ENCODE results near the gene RAB15.

DNA sequence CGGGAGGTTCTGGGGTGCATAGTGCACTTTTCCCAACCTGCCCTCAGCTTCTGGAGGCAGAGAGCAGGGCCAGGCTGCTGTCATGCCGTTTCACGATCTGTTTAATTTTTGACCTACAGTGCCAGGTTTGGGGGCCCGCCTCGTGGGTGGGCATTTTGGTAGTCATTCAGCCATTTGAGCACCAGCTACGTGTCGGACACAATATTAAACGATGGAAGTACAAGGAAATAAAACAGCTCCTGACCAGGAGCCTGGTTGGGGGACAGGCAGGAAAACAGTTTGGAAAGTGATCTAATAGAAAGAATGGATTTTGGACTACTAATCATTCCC, 15.3 kb upstream of the RAB15 start:
- TF ChIP-seq CTCF (IDR thresholded peaks at IDR 0.05) (no peak), POLR2A (IDR thresholded peaks at IDR 0.05) (no peak)

All from breast epithelium (tissue), 3 donors.